ENCODE measurements around the gene CLDN7. TPM values are rescaled to one million over a fixed set of nuclear protein-coding genes. Genes with fewer than 3 reads are reported as not detected.
A peak's percentile ranks its signal among the peaks of the same experiment; 100 is the strongest.

The CLDN7 gene
- total RNA-seq, 2 experiments from 2014 or later = 0.32 TPM; not detected in 1

GRCh38 chr17:7295230-7296180 is 33.2 kb upstream of the CLDN7 start:
- POLR2A ChIA-PET = interaction anchor here (1.5 kb wide), 1 partner anchor 10 kb away, joined by 7 read pairs; no protein-coding TSS in a partner anchor
- BruUV-seq (replicated peaks) = no TSS peak
- Histone ChIP-seq H3K9me2 (ENCODE audit: insufficient read depth, low read length) (no peaks in the 10 kb centered on the region), H3K27ac (ENCODE audit: low read depth, low read length, poor library complexity, severe bottlenecking) (peak overlapping the region; percentile 66), H3K9me3 (ENCODE audit: low read length) (no peaks in the 10 kb centered on the region), H4K20me1 (ENCODE audit: insufficient read depth, low read length) (no peaks in the 10 kb centered on the region), H3K79me2 (ENCODE audit: insufficient read depth, low read depth, low read length) (no peaks in the 10 kb centered on the region), H3K4me3 (ENCODE audit: low read depth, low read length, poor library complexity, severe bottlenecking) (peak overlapping the region; percentile 70), H3K4me1 (ENCODE audit: insufficient read depth, low read length, poor library complexity, severe bottlenecking) (peaks cover 35% of the 10 kb centered on the region), H3K36me3 (ENCODE audit: insufficient read depth, low read length) (no peaks in the 10 kb centered on the region), H3K4me2 (ENCODE audit: low read length) (peak overlapping the region; percentile 78), H2AFZ (ENCODE audit: low read length) (peak overlapping the region; percentile 66)
- DNase-seq (ENCODE audit: low spot score) = peak; percentile 49
- TF ChIP-seq EZH2phosphoT487 (IDR thresholded peaks at IDR 0.05; ENCODE audit: borderline replicate concordance, low read depth, low read length) (no peak), CTCF (conservative IDR thresholded peaks at IDR 0.05; ENCODE audit: low read length) (peak; percentile 50)
- intact Hi-C loops (cut with micrococcal nuclease; ENCODE audit: unreplicated experiment) = loop anchor here (1.0 to 5.0 kb wide), 3 partner anchors 15 to 248 kb away; no protein-coding TSS in a partner anchor
- CTCF ChIA-PET (ENCODE audit: unreplicated experiment) = interaction anchor here (0.6 to 1.2 kb wide), 2 partner anchors 27 to 34 kb away, joined by 3 read pairs; no protein-coding TSS in a partner anchor

GRCh38 chr17:7294614-7295153 is 32.4 kb upstream of the CLDN7 start, which contains the start of gene YBX2:
YBX2 (minus strand) TSS chr17:7294639; CDS start chr17:7294500, 139 bp downstream.
- intact Hi-C loops (cut with micrococcal nuclease; ENCODE audit: unreplicated experiment) = loop anchor here (5.0 kb wide), 1 partner anchor 247 kb away; no protein-coding TSS in a partner anchor
- Histone ChIP-seq H3K4me1 (ENCODE audit: insufficient read depth, low read length, poor library complexity, severe bottlenecking) (peaks cover 35% of the 10 kb centered on the region), H3K27ac (ENCODE audit: low read depth, low read length, poor library complexity, severe bottlenecking) (peak within 1 kb of the TSS; percentile 66), H3K9me3 (ENCODE audit: low read length) (no peaks in the 10 kb centered on the region), H3K4me2 (ENCODE audit: low read length) (peak within 1 kb of the TSS; percentile 78), H3K9me2 (ENCODE audit: insufficient read depth, low read length) (no peaks in the 10 kb centered on the region), H3K79me2 (ENCODE audit: insufficient read depth, low read depth, low read length) (no peaks in the 10 kb centered on the region), H2AFZ (ENCODE audit: low read length) (peak within 1 kb of the TSS; percentile 65), H3K4me3 (ENCODE audit: low read depth, low read length, poor library complexity, severe bottlenecking) (peak within 1 kb of the TSS; percentile 70), H3K36me3 (ENCODE audit: insufficient read depth, low read length) (no peaks in the 10 kb centered on the region), H4K20me1 (ENCODE audit: insufficient read depth, low read length) (no peaks in the 10 kb centered on the region)
- no peak for TF ChIP-seq CTCF (conservative IDR thresholded peaks at IDR 0.05; ENCODE audit: low read length)
- TF ChIP-seq EZH2phosphoT487 (IDR thresholded peaks at IDR 0.05; ENCODE audit: borderline replicate concordance, low read depth, low read length) = no peak
- ChIA-PET CTCF (ENCODE audit: unreplicated experiment) (no interaction called here), POLR2A (no interaction called here)
- DNase-seq (ENCODE audit: low spot score) = peak; percentile 94
- no TSS peak for BruUV-seq (replicated peaks)
